ENCODE measurements around the gene MAGI2. TPM values are rescaled to one million over a fixed set of nuclear protein-coding genes. Genes with fewer than 3 reads are reported as not detected.
"Not testable (repeated sequence)": the region's sequence is repeated elsewhere in the genome, so short reads cannot be mapped to it uniquely, and the experiment has no call there.

Gene MAGI2
- polyA plus RNA-seq, 1 donor = 2.6 TPM

DNA sequence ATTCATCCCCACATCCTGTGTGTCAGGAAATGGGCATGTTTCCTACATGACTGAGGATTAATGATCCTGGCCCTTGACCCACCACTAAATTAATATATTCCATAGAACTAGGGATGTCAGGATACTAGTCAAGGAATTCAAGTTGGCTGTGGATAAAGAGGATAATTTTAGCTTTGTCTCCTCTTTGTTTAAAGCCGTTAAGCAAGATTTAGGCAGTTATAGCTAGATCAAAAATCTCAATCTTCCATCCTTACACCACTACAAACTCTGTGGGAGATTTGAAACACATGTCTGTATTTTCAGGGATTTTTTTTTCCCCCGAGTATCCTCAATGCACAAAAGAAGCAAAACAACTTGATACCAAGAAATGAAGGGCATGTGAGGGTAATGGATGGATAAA is 417.1 kb downstream of the MAGI2 start:
- H3K27ac ChIP-seq (ENCODE audit: low read length) = no peak overlapping the region
- H3K36me3 ChIP-seq (ENCODE audit: control insufficient read depth, insufficient read depth, low read length) = no peaks in the 10 kb centered on the region
- H3K9me3 ChIP-seq (ENCODE audit: control insufficient read depth, low read depth, low read length) = no peaks in the 10 kb centered on the region
- no peaks in the 10 kb centered on the region for H3K4me1 ChIP-seq (ENCODE audit: control insufficient read depth, insufficient read depth, low read length)
- no peak overlapping the region for H3K4me3 ChIP-seq (ENCODE audit: low read length)
- no peak for DNase-seq
- H3K27me3 ChIP-seq (ENCODE audit: control insufficient read depth, insufficient read depth, low read length) = no peaks in the 10 kb centered on the region
- WGBS (ENCODE audit: insufficient coverage, low lambda C conversion rate) = 80% methylated on average over 1 of the region's 2 CpGs

DNA sequence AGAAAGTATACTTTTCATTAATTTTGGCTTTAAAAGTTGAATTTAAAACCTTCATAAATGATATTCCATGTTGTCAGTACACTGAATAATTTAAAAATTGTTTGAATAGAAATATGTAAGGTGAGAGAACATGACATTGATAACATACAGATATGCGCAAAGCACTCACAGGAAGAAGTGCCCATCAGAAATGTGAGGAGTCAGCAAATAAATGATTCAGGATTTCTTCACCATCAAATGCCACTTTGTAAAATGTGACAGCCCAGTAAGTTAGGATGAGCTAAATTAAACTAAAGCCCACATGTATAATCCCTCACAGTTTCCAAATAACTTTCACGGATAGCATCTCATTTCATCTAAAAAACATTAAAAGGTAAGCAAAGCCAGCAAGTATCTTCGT is 417.6 kb downstream of the MAGI2 start:
- no peaks in the 10 kb centered on the region for H3K4me1 ChIP-seq (ENCODE audit: control insufficient read depth, insufficient read depth, low read length)
- WGBS (ENCODE audit: insufficient coverage, low lambda C conversion rate) = 100% methylated on average over 2 of the region's 3 CpGs

DNA sequence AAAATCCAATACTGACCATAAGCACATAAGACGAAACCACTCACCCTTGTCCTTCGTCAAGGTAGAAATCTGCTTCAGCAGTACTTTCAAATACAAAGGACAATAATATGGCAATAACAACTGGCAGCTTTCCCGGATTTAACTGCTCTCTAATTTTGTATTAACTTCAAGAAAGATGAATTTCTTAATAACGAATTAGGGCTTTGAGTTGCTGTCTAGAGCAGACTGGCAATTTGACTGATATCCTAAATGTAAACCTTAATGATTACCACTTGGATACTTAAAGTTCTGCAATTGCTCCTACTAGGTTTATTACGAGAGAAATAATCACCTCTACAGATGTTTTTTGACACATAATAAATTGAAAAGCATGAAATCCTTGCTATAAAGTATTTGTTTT is 418.7 kb downstream of the MAGI2 start:
- H3K27me3 ChIP-seq (ENCODE audit: control insufficient read depth, insufficient read depth, low read length) = no peaks in the 10 kb centered on the region
- H3K27ac ChIP-seq (ENCODE audit: low read length) = no peak overlapping the region
- H3K4me3 ChIP-seq (ENCODE audit: low read length) = no peak overlapping the region
- no peaks in the 10 kb centered on the region for H3K4me1 ChIP-seq (ENCODE audit: control insufficient read depth, insufficient read depth, low read length)
- H3K9me3 ChIP-seq (ENCODE audit: control insufficient read depth, low read depth, low read length) = no peaks in the 10 kb centered on the region
- DNase-seq = no peak
- WGBS (ENCODE audit: insufficient coverage, low lambda C conversion rate) = 100% methylated on average over 2 of the region's 5 CpGs
- no peaks in the 10 kb centered on the region for H3K36me3 ChIP-seq (ENCODE audit: control insufficient read depth, insufficient read depth, low read length)

More for the DNA sequence above, 417.6 kb downstream of the MAGI2 start:
- no peaks in the 10 kb centered on the region for H3K27me3 ChIP-seq (ENCODE audit: control insufficient read depth, insufficient read depth, low read length)
- H3K9me3 ChIP-seq (ENCODE audit: control insufficient read depth, low read depth, low read length) = no peaks in the 10 kb centered on the region
- no peak overlapping the region for H3K27ac ChIP-seq (ENCODE audit: low read length)
- H3K4me3 ChIP-seq (ENCODE audit: low read length) = no peak overlapping the region
- no peak for DNase-seq
- H3K36me3 ChIP-seq (ENCODE audit: control insufficient read depth, insufficient read depth, low read length) = no peaks in the 10 kb centered on the region

DNA sequence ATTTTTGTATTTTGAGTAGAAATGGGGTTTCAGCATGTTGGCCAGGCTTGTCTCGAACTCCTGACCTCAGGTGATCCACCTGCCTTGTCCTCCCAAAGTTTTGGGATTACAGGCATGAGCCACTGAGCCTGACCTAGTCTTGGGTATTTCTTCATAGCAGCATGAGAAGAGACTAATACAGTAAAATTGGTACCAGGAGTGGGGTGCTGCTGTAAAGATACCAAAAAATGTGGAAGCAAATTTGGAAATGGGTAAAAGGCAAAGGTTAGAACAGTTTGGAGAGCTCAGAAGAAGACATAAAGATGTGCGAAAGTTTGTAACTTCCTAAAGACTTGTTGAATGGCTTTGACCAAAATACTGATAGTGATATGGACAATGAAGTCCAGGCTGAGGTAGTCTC is 433.8 kb downstream of the MAGI2 start:
- H3K4me1 ChIP-seq (ENCODE audit: control insufficient read depth, insufficient read depth, low read length); H3K27me3 ChIP-seq (ENCODE audit: control insufficient read depth, insufficient read depth, low read length); H3K9me3 ChIP-seq (ENCODE audit: control insufficient read depth, low read depth, low read length); DNase-seq; H3K36me3 ChIP-seq (ENCODE audit: control insufficient read depth, insufficient read depth, low read length); H3K27ac ChIP-seq (ENCODE audit: low read length); H3K4me3 ChIP-seq (ENCODE audit: low read length): not testable (repeated sequence)
- no CpG with 5 or more reads among the region's 2 CpGs for WGBS (ENCODE audit: insufficient coverage, low lambda C conversion rate)

DNA sequence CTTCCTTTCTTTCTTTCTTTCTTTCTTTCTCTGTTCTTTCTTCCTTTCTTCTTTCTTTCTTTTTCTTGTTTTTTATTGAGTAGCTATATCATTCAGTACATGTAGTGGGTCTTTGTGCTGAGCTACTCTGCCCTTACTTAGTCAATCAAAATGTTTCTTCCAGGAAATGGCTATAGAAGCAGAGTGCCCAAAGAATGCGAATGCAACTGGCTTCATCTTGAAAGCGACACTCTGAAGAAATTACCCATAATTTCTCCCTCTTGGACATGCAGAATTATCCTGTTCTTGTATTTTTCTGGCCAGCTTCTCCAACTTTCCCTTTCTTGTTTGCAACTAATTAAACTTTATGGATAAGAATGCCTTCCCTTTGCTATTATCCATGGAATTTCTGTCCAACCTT is 441.5 kb downstream of the MAGI2 start:
- 92% methylated on average over 2 of the region's 2 CpGs for WGBS (ENCODE audit: insufficient coverage, low lambda C conversion rate)
- H3K27me3 ChIP-seq (ENCODE audit: control insufficient read depth, insufficient read depth, low read length) = no peaks in the 10 kb centered on the region
- no peak overlapping the region for H3K4me3 ChIP-seq (ENCODE audit: low read length)
- no peaks in the 10 kb centered on the region for H3K4me1 ChIP-seq (ENCODE audit: control insufficient read depth, insufficient read depth, low read length)
- H3K9me3 ChIP-seq (ENCODE audit: control insufficient read depth, low read depth, low read length) = no peaks in the 10 kb centered on the region
- no peaks in the 10 kb centered on the region for H3K36me3 ChIP-seq (ENCODE audit: control insufficient read depth, insufficient read depth, low read length)
- no peak overlapping the region for H3K27ac ChIP-seq (ENCODE audit: low read length)
- no peak for DNase-seq

DNA sequence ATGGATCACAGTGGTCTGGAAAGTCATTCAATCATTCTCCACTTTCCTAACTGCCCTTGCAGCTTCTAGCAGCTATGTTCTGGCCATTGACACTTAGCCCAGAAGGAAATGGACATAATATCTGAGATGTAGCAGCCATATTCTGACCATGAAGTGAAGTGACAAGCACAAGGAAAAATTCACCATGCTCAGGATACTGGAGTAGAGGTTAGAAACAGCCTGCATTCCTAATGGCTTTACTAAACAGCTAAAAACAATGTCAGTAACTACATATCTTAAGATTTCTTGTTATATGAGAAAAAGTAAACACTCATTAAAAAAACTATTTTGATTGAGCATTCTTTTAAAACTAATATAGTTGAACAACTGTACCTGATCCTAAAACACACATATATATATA is 443.8 kb downstream of the MAGI2 start:
- H3K27me3 ChIP-seq (ENCODE audit: control insufficient read depth, insufficient read depth, low read length) = no peaks in the 10 kb centered on the region
- H3K4me3 ChIP-seq (ENCODE audit: low read length) = no peak overlapping the region
- H3K9me3 ChIP-seq (ENCODE audit: control insufficient read depth, low read depth, low read length) = no peaks in the 10 kb centered on the region
- no peak for DNase-seq
- no peaks in the 10 kb centered on the region for H3K36me3 ChIP-seq (ENCODE audit: control insufficient read depth, insufficient read depth, low read length)
- H3K27ac ChIP-seq (ENCODE audit: low read length) = no peak overlapping the region
- no peaks in the 10 kb centered on the region for H3K4me1 ChIP-seq (ENCODE audit: control insufficient read depth, insufficient read depth, low read length)

DNA sequence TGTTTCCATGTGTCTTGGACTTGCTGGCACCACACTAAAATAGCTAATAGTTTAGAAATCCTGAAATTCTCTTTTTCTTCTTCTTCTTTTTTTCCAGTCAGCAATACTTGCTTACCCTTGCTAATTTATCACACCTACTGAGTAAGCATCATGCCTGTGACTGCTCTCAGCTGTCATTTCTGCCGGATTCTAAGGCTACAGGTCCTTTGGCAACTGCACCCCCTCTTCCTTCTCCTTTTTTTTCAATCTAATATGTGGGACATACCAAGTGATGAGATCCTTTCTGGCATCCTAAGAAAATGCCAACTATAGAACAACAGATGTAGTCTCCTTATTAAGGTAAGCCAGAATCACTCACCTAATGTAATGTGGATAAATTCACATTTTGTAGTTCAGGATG is 444.7 kb downstream of the MAGI2 start:
- Histone ChIP-seq H3K4me1 (ENCODE audit: control insufficient read depth, insufficient read depth, low read length) (no peaks in the 10 kb centered on the region), H3K27me3 (ENCODE audit: control insufficient read depth, insufficient read depth, low read length) (no peaks in the 10 kb centered on the region), H3K27ac (ENCODE audit: low read length) (no peak overlapping the region), H3K36me3 (ENCODE audit: control insufficient read depth, insufficient read depth, low read length) (no peaks in the 10 kb centered on the region), H3K4me3 (ENCODE audit: low read length) (no peak overlapping the region), H3K9me3 (ENCODE audit: control insufficient read depth, low read depth, low read length) (no peaks in the 10 kb centered on the region)
- WGBS (ENCODE audit: insufficient coverage, low lambda C conversion rate) = no CpG with 5 or more reads among the region's 1 CpG
- DNase-seq = no peak

DNA sequence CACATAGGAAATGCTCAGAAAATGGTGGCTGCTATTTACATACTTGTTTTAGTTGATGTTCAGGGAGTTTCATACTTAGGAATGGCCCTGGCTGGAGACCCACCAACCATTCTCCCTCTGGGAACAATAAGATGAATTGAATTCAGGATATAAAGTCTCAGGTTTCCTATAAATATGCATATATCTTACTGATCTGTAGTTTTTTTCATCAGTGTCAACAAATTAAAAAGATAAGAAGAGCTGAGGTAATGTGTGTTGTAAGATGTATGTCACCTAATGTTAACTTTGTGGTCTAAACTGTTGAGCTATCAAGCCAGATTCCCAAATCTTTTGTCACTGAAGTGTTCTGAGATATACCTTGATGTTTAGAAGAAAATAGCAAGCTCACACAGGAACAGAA is 457.5 kb downstream of the MAGI2 start:
- H3K36me3 ChIP-seq (ENCODE audit: control insufficient read depth, insufficient read depth, low read length) = no peaks in the 10 kb centered on the region
- H3K4me1 ChIP-seq (ENCODE audit: control insufficient read depth, insufficient read depth, low read length) = no peaks in the 10 kb centered on the region
- no peaks in the 10 kb centered on the region for H3K27me3 ChIP-seq (ENCODE audit: control insufficient read depth, insufficient read depth, low read length)
- H3K9me3 ChIP-seq (ENCODE audit: control insufficient read depth, low read depth, low read length) = no peaks in the 10 kb centered on the region
- H3K27ac ChIP-seq (ENCODE audit: low read length) = no peak overlapping the region
- no peak for DNase-seq
- no peak overlapping the region for H3K4me3 ChIP-seq (ENCODE audit: low read length)

DNA sequence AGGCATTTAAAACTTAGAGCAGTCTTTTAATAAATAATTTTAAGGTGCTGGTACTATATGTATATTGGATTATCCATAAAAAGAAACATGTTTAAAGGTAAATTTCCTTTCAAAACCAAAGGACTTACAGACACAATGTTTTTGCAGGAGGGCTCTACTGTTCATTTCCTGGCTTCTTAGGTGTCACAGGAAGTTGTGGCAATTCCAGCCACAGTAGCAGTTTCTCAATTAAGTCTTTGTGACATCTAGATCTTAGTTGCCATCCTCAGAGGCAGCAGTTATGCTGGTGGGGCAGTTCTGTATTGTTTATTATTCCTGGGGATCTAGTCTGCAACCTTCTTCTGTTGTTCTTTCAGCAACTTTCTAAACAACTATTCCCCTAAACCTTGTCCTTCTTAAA is 460.1 kb downstream of the MAGI2 start:
- no peaks in the 10 kb centered on the region for H3K36me3 ChIP-seq (ENCODE audit: control insufficient read depth, insufficient read depth, low read length)
- DNase-seq = no peak
- no peak overlapping the region for H3K27ac ChIP-seq (ENCODE audit: low read length)
- no peak overlapping the region for H3K4me3 ChIP-seq (ENCODE audit: low read length)
- no peaks in the 10 kb centered on the region for H3K9me3 ChIP-seq (ENCODE audit: control insufficient read depth, low read depth, low read length)
- no peaks in the 10 kb centered on the region for H3K4me1 ChIP-seq (ENCODE audit: control insufficient read depth, insufficient read depth, low read length)
- H3K27me3 ChIP-seq (ENCODE audit: control insufficient read depth, insufficient read depth, low read length) = no peaks in the 10 kb centered on the region

DNA sequence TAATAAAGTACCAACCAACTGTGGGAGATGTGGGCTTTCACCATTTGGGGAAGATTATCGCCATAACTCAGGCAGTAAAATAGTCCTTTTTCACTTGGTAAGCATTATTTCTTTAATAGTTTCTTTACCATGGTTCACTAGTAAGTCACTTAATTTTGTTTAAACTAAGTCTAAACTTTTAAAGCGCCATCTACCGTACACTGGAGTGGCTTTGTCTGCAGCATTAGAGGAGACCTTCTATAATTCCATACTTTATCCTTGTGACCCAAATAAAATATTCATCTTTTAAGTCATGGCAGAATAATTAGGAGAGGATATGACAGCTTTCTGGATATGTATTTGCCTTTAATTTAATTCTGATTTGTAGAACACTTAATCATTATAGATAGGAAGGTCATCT is 468.0 kb downstream of the MAGI2 start:
- Histone ChIP-seq H3K27me3 (ENCODE audit: control insufficient read depth, insufficient read depth, low read length) (no peaks in the 10 kb centered on the region), H3K4me1 (ENCODE audit: control insufficient read depth, insufficient read depth, low read length) (no peaks in the 10 kb centered on the region), H3K36me3 (ENCODE audit: control insufficient read depth, insufficient read depth, low read length) (no peaks in the 10 kb centered on the region), H3K4me3 (ENCODE audit: low read length) (no peak overlapping the region), H3K9me3 (ENCODE audit: control insufficient read depth, low read depth, low read length) (no peaks in the 10 kb centered on the region), H3K27ac (ENCODE audit: low read length) (no peak overlapping the region)
- DNase-seq = no peak
- WGBS (ENCODE audit: insufficient coverage, low lambda C conversion rate) = 83% methylated on average over 3 of the region's 3 CpGs

DNA sequence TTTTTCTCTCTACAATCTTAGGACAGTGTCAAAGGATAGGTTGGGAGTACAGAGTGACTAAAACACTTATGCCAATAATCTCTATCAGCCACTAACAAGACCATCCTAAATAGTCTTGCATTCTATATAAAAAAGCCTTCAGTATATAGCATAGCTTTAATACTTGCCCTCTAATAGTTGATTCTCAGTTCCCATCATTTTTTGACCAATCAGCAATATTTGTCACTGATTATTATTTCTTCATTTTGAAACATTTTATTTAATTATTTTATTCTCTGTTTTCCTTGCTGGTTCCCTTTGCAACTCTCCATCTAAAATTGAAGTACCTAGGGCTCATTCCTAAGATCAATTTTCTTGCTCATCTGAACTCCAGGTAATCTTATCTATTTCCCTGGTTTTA is 470.0 kb downstream of the MAGI2 start:
- Histone ChIP-seq H3K9me3 (ENCODE audit: control insufficient read depth, low read depth, low read length) (no peaks in the 10 kb centered on the region), H3K36me3 (ENCODE audit: control insufficient read depth, insufficient read depth, low read length) (no peaks in the 10 kb centered on the region), H3K27ac (ENCODE audit: low read length) (no peak overlapping the region), H3K4me1 (ENCODE audit: control insufficient read depth, insufficient read depth, low read length) (no peaks in the 10 kb centered on the region), H3K4me3 (ENCODE audit: low read length) (no peak overlapping the region), H3K27me3 (ENCODE audit: control insufficient read depth, insufficient read depth, low read length) (no peaks in the 10 kb centered on the region)
- DNase-seq = no peak

DNA sequence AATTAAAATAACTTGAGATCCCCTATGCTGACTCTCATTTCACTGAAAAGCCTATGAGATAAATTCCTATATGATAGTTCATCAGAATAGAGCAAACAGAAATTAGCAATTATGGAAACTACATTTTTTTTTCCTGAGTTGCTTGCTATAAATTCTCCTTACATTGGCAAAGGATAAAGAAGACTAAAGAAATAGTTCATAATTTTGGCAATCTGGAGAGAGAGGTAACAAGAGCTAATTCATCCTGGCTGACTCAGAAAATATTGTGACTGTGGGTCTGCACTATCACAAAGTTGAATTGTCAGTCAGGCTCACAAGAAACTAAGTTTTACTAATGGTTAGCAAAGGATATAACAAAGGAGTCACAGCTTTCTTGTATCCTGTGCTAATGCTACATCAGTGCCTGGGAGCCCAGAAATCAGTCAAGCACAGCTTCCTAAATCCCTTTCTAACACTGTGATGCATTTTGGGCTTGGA is 483.0 kb downstream of the MAGI2 start:
- no peak for DNase-seq
- Histone ChIP-seq H3K4me3 (ENCODE audit: low read length) (no peak overlapping the region), H3K36me3 (ENCODE audit: control insufficient read depth, insufficient read depth, low read length) (no peaks in the 10 kb centered on the region), H3K27ac (ENCODE audit: low read length) (no peak overlapping the region), H3K27me3 (ENCODE audit: control insufficient read depth, insufficient read depth, low read length) (no peaks in the 10 kb centered on the region), H3K4me1 (ENCODE audit: control insufficient read depth, insufficient read depth, low read length) (no peaks in the 10 kb centered on the region), H3K9me3 (ENCODE audit: control insufficient read depth, low read depth, low read length) (no peaks in the 10 kb centered on the region)
